Activated B cell treated with CpG ODN at 0.5 μM for 24 hours (primary cell): ENCODE results near the gene MRPS12. TPM values are rescaled to one million over a fixed set of nuclear protein-coding genes. Genes with fewer than 3 reads are reported as not detected.

ENCODE experiments used
- ATAC-seq: fragments of 200-7000 bp; cut with Tn5 transposase; one replicate; pipeline ENCODE4 v1.10.0; 2021; ENCODE audit warnings: low read depth, mild to moderate bottlenecking, moderate library complexity
- CTCF ChIA-PET: fragments of 350-600 bp; sonication (Branson Sonifier 250); formaldehyde crosslinking; loops from one replicate; lab custom pipeline; 2021; ENCODE audit warnings: antibody characterized with exemption; lab: Charles Lee
- POLR2A ChIA-PET: fragments of 350-600 bp; sonication (Branson Sonifier 250); formaldehyde crosslinking; loops from one replicate; lab custom pipeline; 2021; ENCODE audit warnings: antibody characterized with exemption; lab: Charles Lee
- DNase-seq: peaks from one replicate; pipeline ENCODE4 v3.0.0; 2022
- H3K27ac Mint-ChIP-seq: one replicate; pipeline ENCODE4 v1.8.0; 2020; ENCODE audit warnings: mixed read lengths
- H3K27me3 Mint-ChIP-seq: one replicate; pipeline ENCODE4 v1.8.0; 2021; ENCODE audit warnings: mixed read lengths
- H3K36me3 Mint-ChIP-seq: one replicate; pipeline ENCODE4 v1.8.0; 2021; ENCODE audit warnings: low read depth, mixed read lengths
- H3K4me1 Mint-ChIP-seq: one replicate; pipeline ENCODE4 v1.8.0; 2021; ENCODE audit warnings: mixed read lengths
- H3K4me3 Mint-ChIP-seq: one replicate; pipeline ENCODE4 v1.8.0; 2020; ENCODE audit warnings: mild to moderate bottlenecking, mixed read lengths
- H3K9me3 Mint-ChIP-seq: one replicate; pipeline ENCODE4 v1.8.0; 2020; ENCODE audit warnings: mixed read lengths
- intact Hi-C: fragments of 100-400 bp; cut with micrococcal nuclease; formaldehyde crosslinking; loops from one replicate; pipeline ENCODE4 v1.15.1; 2024
- total RNA-seq: library from RNA; stranded (reverse); gene quantifications from 2 replicates; pipeline ENCODE4 v1.2.3, GENCODE V29; 2022
- TF ChIP-seq, protein P1 (sequence below): fragments of 200-600 bp; IDR thresholded peaks from one replicate; pipeline ENCODE4 v1.8.0; 2022; ENCODE audit warnings: antibody characterized with exemption, mild to moderate bottlenecking

Gene MRPS12
- total RNA-seq, 1 donor from 2014 or later = 51.6 TPM

DNA sequence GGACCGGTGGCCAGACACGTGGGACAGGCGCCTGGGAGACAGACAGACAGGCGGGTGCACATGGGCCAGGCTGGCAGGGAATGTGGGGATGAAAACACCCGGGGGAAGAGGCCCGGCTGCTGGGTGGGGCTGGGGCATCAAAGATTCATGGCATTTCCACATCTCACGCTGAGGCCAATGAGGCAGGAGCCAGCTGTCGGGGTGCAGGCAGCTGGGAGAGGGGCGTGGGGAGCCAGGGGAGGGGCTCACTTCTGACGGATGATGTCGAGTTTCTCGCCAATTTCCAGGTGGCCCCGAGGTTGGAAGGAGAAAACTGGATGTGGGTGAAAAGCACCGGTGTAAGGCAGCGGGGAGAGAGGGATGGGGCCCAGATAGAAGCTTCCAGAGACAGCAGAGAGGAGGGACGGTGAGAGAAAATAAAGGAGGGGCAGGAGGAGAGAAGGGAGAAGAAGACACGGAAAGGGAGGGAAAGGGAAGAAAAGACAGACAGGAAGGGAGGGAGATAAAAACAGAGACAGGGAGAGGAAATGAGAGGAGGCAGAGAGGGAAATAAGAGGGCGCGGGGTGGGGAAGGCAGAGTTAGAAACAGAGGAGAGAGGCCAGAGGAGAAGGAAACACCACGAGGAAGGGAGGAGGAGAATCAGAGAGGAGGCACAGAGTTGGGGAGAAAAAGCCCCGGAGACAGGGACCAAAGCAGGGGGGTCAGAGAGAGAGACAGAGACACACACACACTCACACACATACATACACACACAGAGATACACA lies 10.7 kb upstream of the MRPS12 start:
- intact Hi-C loops = no loop called here
- Mint-ChIP-seq H3K36me3 (peaks cover 30% of the 10 kb centered on the region), H3K9me3 (no peaks in the 10 kb centered on the region), H3K4me3 (no peak overlapping the region), H3K4me1 (no peaks in the 10 kb centered on the region), H3K27me3 (no peaks in the 10 kb centered on the region), H3K27ac (no peak overlapping the region)
- no peak for DNase-seq
- ChIA-PET CTCF (no interaction called here), POLR2A (no interaction called here)
- ATAC-seq = no peak
- TF ChIP-seq, protein P1, sequence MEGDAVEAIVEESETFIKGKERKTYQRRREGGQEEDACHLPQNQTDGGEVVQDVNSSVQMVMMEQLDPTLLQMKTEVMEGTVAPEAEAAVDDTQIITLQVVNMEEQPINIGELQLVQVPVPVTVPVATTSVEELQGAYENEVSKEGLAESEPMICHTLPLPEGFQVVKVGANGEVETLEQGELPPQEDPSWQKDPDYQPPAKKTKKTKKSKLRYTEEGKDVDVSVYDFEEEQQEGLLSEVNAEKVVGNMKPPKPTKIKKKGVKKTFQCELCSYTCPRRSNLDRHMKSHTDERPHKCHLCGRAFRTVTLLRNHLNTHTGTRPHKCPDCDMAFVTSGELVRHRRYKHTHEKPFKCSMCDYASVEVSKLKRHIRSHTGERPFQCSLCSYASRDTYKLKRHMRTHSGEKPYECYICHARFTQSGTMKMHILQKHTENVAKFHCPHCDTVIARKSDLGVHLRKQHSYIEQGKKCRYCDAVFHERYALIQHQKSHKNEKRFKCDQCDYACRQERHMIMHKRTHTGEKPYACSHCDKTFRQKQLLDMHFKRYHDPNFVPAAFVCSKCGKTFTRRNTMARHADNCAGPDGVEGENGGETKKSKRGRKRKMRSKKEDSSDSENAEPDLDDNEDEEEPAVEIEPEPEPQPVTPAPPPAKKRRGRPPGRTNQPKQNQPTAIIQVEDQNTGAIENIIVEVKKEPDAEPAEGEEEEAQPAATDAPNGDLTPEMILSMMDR = no peak

GRCh38 chr19:38920602-38921419 lies 9.9 kb upstream of the MRPS12 start:
- TF ChIP-seq, protein P1 = no peak
- Mint-ChIP-seq H3K4me3 (no peak overlapping the region), H3K36me3 (peaks cover 35% of the 10 kb centered on the region), H3K4me1 (no peaks in the 10 kb centered on the region), H3K27me3 (no peaks in the 10 kb centered on the region), H3K27ac (no peak overlapping the region), H3K9me3 (no peaks in the 10 kb centered on the region)
- ChIA-PET POLR2A (no interaction called here), CTCF (no interaction called here)
- ATAC-seq = no peak
- intact Hi-C loops = no loop called here
- no peak for DNase-seq

DNA sequence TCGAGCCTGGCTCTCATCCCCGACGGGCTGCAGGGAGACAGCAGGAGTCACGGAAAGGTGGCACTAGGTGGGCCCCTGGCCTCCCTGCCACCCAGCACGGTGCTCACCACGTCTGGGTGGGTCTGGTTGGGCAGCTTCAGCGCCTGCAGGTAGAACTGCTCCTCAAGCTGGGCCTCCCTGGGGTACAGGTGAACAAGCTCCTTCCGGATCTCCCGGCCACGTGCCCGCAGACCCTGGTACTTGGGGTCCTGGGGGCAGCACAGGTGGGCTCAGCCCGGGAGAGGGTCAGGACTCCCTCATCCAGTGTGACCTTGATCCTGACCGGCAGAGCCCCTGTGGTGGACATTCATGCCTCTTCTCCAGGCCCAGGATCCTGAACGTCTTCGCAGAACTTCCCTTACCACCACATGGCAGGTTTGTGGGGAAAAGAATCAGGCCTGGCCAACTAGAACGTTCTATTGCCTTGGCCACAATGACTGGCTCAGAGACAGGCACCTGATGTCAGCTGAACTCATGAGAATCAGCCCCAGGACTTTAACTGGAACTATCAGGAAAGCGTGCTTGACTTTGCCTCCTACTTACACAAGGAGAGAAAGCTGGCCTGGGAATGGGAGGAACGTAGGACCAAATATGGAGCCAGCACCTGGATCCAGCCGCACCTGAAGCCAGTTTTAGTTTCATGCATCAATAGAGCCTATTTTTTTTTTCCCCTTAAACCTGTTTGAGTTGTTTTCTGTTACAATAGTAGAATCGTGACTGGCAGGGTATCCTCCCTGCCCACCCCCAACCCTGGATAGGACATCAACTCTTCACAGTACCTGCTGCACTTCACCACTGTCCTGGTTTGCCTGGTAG lies 9.1 kb upstream of the MRPS12 start:
- peaks cover 35% of the 10 kb centered on the region for H3K36me3 Mint-ChIP-seq
- no peak overlapping the region for H3K4me3 Mint-ChIP-seq
- H3K9me3 Mint-ChIP-seq = no peaks in the 10 kb centered on the region
- H3K4me1 Mint-ChIP-seq = no peaks in the 10 kb centered on the region
- ATAC-seq = no peak
- no peak for DNase-seq
- ChIA-PET POLR2A (no interaction called here), CTCF (no interaction called here)
- no peak overlapping the region for H3K27ac Mint-ChIP-seq
- intact Hi-C loops = no loop called here
- no peaks in the 10 kb centered on the region for H3K27me3 Mint-ChIP-seq
- TF ChIP-seq, protein P1 = no peak

- intact Hi-C loops = no loop called here
- H3K9me3 Mint-ChIP-seq = no peaks in the 10 kb centered on the region
- no peak for ATAC-seq
- peaks cover 35% of the 10 kb centered on the region for H3K36me3 Mint-ChIP-seq
- POLR2A ChIA-PET = no interaction called here
- H3K4me1 Mint-ChIP-seq = no peaks in the 10 kb centered on the region
- TF ChIP-seq, protein P1 = no peak
- H3K27ac Mint-ChIP-seq = no peak overlapping the region
- no peak for DNase-seq
- H3K4me3 Mint-ChIP-seq = no peak overlapping the region
- H3K27me3 Mint-ChIP-seq = no peaks in the 10 kb centered on the region
- CTCF ChIA-PET = no interaction called here
Measured at GRCh38 chr19:38922482-38922881, 8.3 kb upstream of the MRPS12 start.
